Neural cell (in vitro differentiated cells): ENCODE data around the gene LTB4R2.

ENCODE experiments used
- CTCF ChIP-seq: fragments of 450-650 bp; IDR thresholded peaks from 2 replicates; pipeline ENCODE4 v1.5.1; 2014; ENCODE audit warnings: antibody characterized with exemption, mild to moderate bottlenecking, moderate library complexity; ENCODE audit not compliant: poor library complexity, severe bottlenecking
- EZH2 ChIP-seq: fragments of 200-600, 300-800 bp; shearing (Covaris generic), sonication (generic); IDR thresholded peaks from 2 replicates; pipeline ENCODE4 v1.6.1; 2014; ENCODE audit warnings: antibody characterized with exemption, low read length, borderline replicate concordance, mild to moderate bottlenecking; ENCODE audit not compliant: insufficient read depth, poor library complexity, severe bottlenecking

DNA sequence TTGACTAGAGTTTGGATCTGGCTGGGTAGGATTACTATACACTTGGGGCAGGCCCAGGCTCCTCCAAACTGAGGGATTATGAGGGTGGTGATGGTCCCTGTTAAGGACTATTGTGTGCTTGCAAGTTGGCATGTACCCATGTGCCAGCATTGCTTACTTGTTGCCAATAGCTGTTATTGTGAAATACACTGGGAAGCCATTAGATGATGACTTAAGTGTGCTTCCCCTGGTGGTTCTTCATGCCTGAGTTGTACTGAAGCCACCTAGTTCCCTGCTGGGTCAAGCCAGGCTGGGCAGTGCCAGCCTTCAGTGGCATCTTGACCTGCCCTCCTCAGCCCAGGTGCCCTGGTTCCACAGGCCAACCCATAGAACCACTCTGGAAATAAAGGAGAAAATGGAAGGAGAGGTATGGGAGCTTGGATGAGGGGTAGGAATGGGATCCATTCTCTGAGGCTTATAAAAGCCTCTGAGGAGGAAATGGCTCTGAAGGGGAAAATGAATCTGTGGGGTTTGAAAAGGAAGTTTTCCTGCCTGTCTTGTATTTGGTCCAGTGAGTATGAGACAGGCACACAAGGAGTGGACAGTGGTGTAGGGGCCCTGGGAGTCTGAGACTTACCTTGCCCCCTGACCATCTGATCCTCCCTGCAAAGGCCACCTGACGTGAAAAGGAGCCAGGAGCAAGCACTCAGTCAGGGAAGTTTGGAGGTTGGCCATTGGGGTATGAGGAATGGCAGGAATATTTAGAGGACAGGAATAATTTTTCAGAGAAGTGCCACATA lies 2.1 kb downstream of the LTB4R2 start:
- TF ChIP-seq EZH2 (no peak), CTCF (no peak)
